T47D (cell line): ENCODE data around the gene GZMH.

Experiments used
- DNase-seq, 2 experiments: peaks; one replicate each; pipeline versions ENCODE4 v3.0.0 to v3.0.0-alpha.2; 2011 to 2012; ENCODE audit warnings: low read depth in 1 of 2, low spot score in 1 of 2
- JUND ChIP-seq: IDR thresholded peaks from 2 replicates; pipeline ENCODE4 v1.6.1; 2012; ENCODE audit warnings: low read depth
- in situ Hi-C: cut with HindIII; loops from 2 replicates; pipeline ENCODE4 v1.10.0; 2016; ENCODE audit warnings: low sequenced_read_pairs, low pct_unique_long_range_greater_than_20kb

The GZMH gene

DNA sequence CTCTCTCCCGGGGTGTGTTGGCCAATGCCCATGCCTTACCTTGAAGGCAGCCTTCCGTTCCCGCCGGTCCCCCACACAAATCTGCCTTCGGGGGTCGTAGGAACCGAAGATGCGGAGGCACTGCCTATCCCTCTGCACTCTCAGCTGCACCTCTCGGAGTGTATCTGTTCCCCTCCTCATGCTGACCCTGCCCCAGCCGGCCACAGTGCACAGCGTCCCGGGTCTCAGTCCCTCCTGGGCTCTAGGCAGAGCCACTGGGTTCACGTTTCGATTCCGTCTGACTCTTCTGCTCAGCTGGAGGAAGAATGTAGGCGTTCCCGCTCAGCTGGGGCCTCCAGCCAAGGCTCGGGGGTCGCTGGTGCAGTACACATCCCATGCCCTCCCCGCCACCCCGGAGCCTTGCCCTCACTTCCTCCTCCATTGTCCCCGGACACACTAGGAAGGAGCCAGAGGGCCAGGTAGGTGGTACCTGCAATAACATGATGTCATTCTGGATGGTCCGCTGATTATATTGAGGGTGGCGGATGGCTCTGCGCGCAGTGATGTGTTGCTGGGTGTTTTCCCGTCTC, 35.2 kb downstream of the GZMH start:
- TF ChIP-seq JUND = no peak
- in situ Hi-C loops = no loop called here
- DNase-seq = no peak

DNA sequence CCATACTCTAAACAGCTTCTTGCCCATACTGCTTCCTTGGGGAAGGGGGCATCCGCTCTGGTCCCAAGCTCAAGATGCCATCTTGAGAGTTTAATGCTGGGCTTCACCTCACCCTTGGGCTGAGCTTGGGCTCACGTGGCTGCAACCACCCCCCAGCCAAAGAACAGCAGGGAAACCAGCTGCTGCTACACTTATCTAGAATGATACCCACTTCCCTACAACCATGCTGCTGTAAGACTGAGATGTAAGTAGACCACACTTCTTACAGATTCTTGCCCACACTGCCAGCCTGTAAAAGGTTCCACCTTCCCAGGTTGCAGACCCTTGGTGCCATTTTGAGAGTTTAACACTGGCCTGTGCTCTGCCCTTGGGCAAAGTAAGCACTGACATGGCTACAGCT, 43.2 kb downstream of the GZMH start:
- in situ Hi-C loops = no loop called here
- DNase-seq = no peak
- no peak for TF ChIP-seq JUND

DNA sequence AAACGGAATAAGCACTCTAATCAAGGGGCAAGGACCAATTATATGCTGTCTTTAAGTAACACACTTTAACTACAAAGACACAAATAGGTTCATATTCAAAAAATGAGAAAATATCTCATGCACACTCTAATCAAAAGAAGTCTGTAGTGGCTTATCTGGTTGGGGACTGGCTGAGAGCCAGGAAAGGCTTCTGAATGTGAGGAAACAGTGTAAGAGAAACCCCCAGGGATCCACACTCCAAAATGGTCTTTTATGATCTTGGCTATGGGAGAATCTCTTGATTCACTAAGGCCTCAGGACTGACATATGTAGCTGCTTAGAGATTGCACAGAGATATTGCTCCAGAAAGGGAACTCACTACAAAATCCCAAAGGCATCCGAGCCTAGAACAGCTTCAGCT, 43.7 kb downstream of the GZMH start:
- no peak for DNase-seq
- TF ChIP-seq JUND = no peak
- in situ Hi-C loops = no loop called here

DNA sequence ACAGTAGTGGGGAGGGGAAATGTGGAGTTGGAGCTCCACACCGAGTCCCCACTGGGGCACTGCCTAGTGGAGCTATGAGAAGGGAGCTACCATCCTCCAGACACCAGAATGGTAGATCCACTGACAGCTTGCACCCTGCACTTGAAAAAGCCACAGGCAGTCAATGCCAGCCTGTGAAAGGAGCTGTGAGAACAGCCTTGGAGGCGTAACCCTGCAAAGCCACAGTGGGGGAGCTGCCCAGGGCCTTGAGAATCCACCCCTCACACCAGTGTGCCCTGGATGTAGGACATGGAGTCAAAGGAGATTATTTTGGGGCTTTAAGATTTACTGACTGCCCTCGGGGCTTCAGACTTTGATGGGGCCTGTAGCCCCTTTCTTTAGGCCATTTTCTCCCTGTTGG, 46.0 kb downstream of the GZMH start:
- in situ Hi-C loops = no loop called here
- no peak for TF ChIP-seq JUND
- DNase-seq = no peak

DNA sequence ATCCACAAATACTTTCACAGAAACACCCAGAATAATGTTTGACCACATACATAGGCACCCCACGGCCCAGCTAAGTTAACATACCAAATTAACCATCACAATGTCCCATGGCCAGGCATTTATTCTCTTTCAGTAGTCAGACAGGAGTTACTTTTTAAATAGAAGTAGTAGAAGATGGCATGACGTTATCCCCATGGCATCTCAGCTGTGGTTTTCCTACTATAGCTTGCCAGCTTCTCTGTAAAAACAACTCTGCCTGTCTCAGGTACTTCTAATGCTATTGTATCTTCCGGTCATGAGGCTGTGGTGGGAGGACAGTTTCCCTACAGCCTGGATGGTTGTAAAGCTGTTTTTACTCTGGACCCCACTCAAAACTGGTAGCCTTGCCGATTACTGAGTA, 52.7 kb downstream of the GZMH start:
- in situ Hi-C loops = no loop called here
- peak; percentile 13 to 37 for DNase-seq
- no peak for TF ChIP-seq JUND
